Measurements from ENCODE around the gene ZNFX1. TPM values are rescaled to one million over a fixed set of nuclear protein-coding genes. Genes with fewer than 3 reads are reported as not detected.

Gene ZNFX1
- total RNA-seq, 3 donors from 2014 or later = 33.6 to 36.4 (median 35.5) TPM

GRCh38 chr20:49236301-49236700, 41.6 kb downstream of the ZNFX1 start:
- TF ChIP-seq CTCF (IDR thresholded peaks at IDR 0.05) = no peak
- Histone ChIP-seq H3K4me3 (no peak overlapping the region), H3K9me3 (no peaks in the 10 kb centered on the region), H3K36me3 (ENCODE audit: low read depth) (peaks cover 20% of the 10 kb centered on the region), H3K4me1 (ENCODE audit: low read depth) (no peaks in the 10 kb centered on the region)
- intact Hi-C loops (cut with DNase I, micrococcal nuclease) = no loop called here
- ATAC-seq = no peak
- DNase-seq = no peak

- peaks cover 20% of the 10 kb centered on the region for H3K36me3 ChIP-seq (ENCODE audit: low read depth)
- H3K4me1 ChIP-seq (ENCODE audit: low read depth) = no peaks in the 10 kb centered on the region
- no peak for ATAC-seq
- no peaks in the 10 kb centered on the region for H3K9me3 ChIP-seq
- no peak overlapping the region for H3K4me3 ChIP-seq
- intact Hi-C loops (cut with DNase I, micrococcal nuclease) = no loop called here
- no peak for DNase-seq
- no peak for TF ChIP-seq CTCF (IDR thresholded peaks at IDR 0.05)
Observed at GRCh38 chr20:49234831-49235230, 43.0 kb downstream of the ZNFX1 start.

- H3K9me3 ChIP-seq = no peaks in the 10 kb centered on the region
- DNase-seq (no peak), ATAC-seq (no peak)
- no peak overlapping the region for H3K4me3 ChIP-seq
- no peak for TF ChIP-seq CTCF (IDR thresholded peaks at IDR 0.05)
- H3K36me3 ChIP-seq (ENCODE audit: low read depth) = peaks cover 24% of the 10 kb centered on the region
- no peaks in the 10 kb centered on the region for H3K4me1 ChIP-seq (ENCODE audit: low read depth)
- intact Hi-C loops (cut with DNase I, micrococcal nuclease) = no loop called here
Observed at GRCh38 chr20:49233226-49233625, 44.6 kb downstream of the ZNFX1 start.

- intact Hi-C loops (cut with DNase I, micrococcal nuclease) = no loop called here
- ATAC-seq = no peak
- Histone ChIP-seq H3K4me3 (no peak overlapping the region), H3K4me1 (ENCODE audit: low read depth) (no peaks in the 10 kb centered on the region), H3K36me3 (ENCODE audit: low read depth) (peaks cover 24% of the 10 kb centered on the region), H3K9me3 (no peaks in the 10 kb centered on the region)
- no peak for DNase-seq
- no peak for TF ChIP-seq CTCF (IDR thresholded peaks at IDR 0.05)
Observed at GRCh38 chr20:49231471-49231870, 46.4 kb downstream of the ZNFX1 start.

GRCh38 chr20:49230561-49231133, 47.2 kb downstream of the ZNFX1 start:
- H3K36me3 ChIP-seq (ENCODE audit: low read depth) = peaks cover 24% of the 10 kb centered on the region
- peak in 1 of 3 donors; percentile 16 for DNase-seq
- no peak for TF ChIP-seq CTCF (IDR thresholded peaks at IDR 0.05)
- peak; percentile 58 for ATAC-seq
- no peaks in the 10 kb centered on the region for H3K4me1 ChIP-seq (ENCODE audit: low read depth)
- H3K9me3 ChIP-seq = no peaks in the 10 kb centered on the region
- no peak overlapping the region for H3K4me3 ChIP-seq
- intact Hi-C loops (cut with DNase I, micrococcal nuclease) = no loop called here

GRCh38 chr20:49230021-49230420, 47.8 kb downstream of the ZNFX1 start:
- H3K4me1 ChIP-seq (ENCODE audit: low read depth) = no peaks in the 10 kb centered on the region
- H3K9me3 ChIP-seq = no peaks in the 10 kb centered on the region
- DNase-seq (no peak), ATAC-seq (no peak)
- intact Hi-C loops (cut with DNase I, micrococcal nuclease) = no loop called here
- no peak overlapping the region for H3K4me3 ChIP-seq
- no peak for TF ChIP-seq CTCF (IDR thresholded peaks at IDR 0.05)
- H3K36me3 ChIP-seq (ENCODE audit: low read depth) = peaks cover 24% of the 10 kb centered on the region
